Activated T-helper 17 cell treated with anti-CD3 and anti-CD28 coated beads, Interleukin-2, amount 50 U/mL, for 72 hours (primary cell): ENCODE measurements around the gene PRR16. TPM values are rescaled to one million over a fixed set of nuclear protein-coding genes. Genes with fewer than 3 reads are reported as not detected.
"Not testable (repeated sequence)": the region's sequence is repeated elsewhere in the genome, so short reads cannot be mapped to it uniquely, and the experiment has no call there.

ENCODE experiments used
- ATAC-seq: fragments of 150-1000 bp; cut with Tn5 transposase; replicated peaks from 2 replicates; pipeline ENCODE4 v1.10.0; 2021; ENCODE audit warnings: mild to moderate bottlenecking, moderate library complexity
- H3K27ac Mint-ChIP-seq: one replicate; pipeline ENCODE4 v1.8.0; 2022; ENCODE audit warnings: mixed read lengths
- H3K27me3 Mint-ChIP-seq: one replicate; pipeline ENCODE4 v1.8.0; 2022; ENCODE audit warnings: mixed read lengths
- H3K36me3 Mint-ChIP-seq: one replicate; pipeline ENCODE4 v1.8.0; 2022; ENCODE audit warnings: low read depth, mild to moderate bottlenecking, mixed read lengths
- H3K4me1 Mint-ChIP-seq: one replicate; pipeline ENCODE4 v1.8.0; 2022; ENCODE audit warnings: mixed read lengths
- H3K4me3 Mint-ChIP-seq: one replicate; pipeline ENCODE4 v1.8.0; 2022; ENCODE audit warnings: mild to moderate bottlenecking, mixed read lengths
- H3K9me3 Mint-ChIP-seq: one replicate; pipeline ENCODE4 v1.8.0; 2022; ENCODE audit warnings: mixed read lengths
- total RNA-seq, 2 donors: library from RNA; stranded (reverse); gene quantifications; one replicate each; pipeline ENCODE4 v1.2.3, GENCODE V29; 2022

PRR16 gene
- total RNA-seq, 2 donors from 2014 or later = not detected

- ATAC-seq, H3K27ac Mint-ChIP-seq, H3K4me1 Mint-ChIP-seq, H3K4me3 Mint-ChIP-seq, H3K36me3 Mint-ChIP-seq: not testable (repeated sequence)
- H3K27me3 Mint-ChIP-seq = peaks cover 11% of the 10 kb centered on the region
- H3K9me3 Mint-ChIP-seq = peaks cover 11% of the 10 kb centered on the region
Observed at GRCh38 chr5:120700653-120701052, 236.6 kb downstream of the PRR16 start.

DNA sequence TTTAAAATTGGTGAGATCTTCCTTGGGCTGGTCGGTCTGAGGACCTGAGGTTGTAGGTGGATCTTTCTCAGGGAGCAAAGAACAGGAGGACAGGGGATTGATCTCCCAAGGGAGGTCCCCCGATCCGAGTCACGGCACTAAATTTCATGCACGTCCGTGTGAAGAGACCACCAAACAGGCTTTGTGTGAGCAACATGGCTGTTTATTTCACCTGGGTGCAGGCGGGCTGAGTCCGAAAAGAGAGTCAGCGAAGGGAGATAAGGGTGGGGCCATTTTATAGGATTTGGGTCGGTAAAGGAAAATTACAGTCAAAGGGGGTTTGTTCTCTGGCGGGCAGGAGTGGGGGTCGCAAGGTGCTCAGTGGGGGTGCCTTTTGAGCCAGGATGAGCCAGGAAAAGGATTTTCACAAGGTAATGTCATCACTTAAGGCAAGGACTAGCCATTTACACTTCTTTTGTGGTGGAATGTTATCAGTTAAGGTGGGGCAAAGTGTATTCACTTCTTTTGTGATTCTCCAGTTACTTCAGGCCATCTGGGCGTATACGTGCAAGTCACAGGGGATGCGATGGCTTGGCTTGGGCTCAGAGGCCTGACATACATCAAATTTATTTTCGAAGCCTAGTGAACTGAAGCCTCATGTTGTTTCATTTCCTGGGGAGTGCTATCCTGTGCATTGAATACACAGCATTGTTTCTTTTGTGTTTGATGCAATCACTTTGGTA, 238.9 kb downstream of the PRR16 start:
- not testable (repeated sequence) for H3K4me1 Mint-ChIP-seq, H3K27ac Mint-ChIP-seq, H3K4me3 Mint-ChIP-seq, H3K36me3 Mint-ChIP-seq, ATAC-seq
- Mint-ChIP-seq H3K27me3 (peaks cover 11% of the 10 kb centered on the region), H3K9me3 (peaks cover 11% of the 10 kb centered on the region)

GRCh38 chr5:120703918-120704587, 240.0 kb downstream of the PRR16 start:
- Mint-ChIP-seq H3K9me3 (peaks cover 11% of the 10 kb centered on the region), H3K36me3 (no peaks in the 10 kb centered on the region), H3K4me1 (no peaks in the 10 kb centered on the region), H3K27me3 (peaks cover 11% of the 10 kb centered on the region), H3K27ac (no peak overlapping the region), H3K4me3 (no peak overlapping the region)
- ATAC-seq = no peak

DNA sequence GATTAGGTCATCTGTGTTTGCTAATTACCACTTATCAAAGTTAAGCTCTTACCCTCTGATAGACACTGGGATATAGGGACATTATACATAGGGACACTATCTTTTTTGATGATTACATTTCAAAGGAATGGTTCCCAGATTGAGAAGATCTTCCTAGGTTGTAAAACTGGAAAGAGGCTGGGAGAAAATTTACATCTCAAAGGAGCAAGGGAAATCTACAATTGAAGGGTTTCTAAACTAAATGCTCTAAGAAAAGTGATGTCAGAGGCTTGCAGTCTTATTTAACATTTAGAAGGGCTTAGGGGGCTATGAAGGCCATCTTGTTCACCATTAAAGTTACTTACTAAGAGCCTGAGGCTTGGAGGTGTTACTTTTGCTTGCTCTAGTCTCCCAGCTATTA, 242.8 kb downstream of the PRR16 start:
- Mint-ChIP-seq H3K27ac (no peak overlapping the region), H3K4me1 (no peaks in the 10 kb centered on the region), H3K4me3 (no peak overlapping the region), H3K36me3 (no peaks in the 10 kb centered on the region), H3K27me3 (peaks cover 5% of the 10 kb centered on the region), H3K9me3 (peaks cover 4% of the 10 kb centered on the region)
- ATAC-seq = no peak

GRCh38 chr5:120717381-120717780, 253.3 kb downstream of the PRR16 start:
- Mint-ChIP-seq H3K4me3 (no peak overlapping the region), H3K9me3 (peaks cover 12% of the 10 kb centered on the region), H3K27ac (no peak overlapping the region), H3K27me3 (no peaks in the 10 kb centered on the region), H3K4me1 (no peaks in the 10 kb centered on the region), H3K36me3 (no peaks in the 10 kb centered on the region)
- ATAC-seq = no peak

DNA sequence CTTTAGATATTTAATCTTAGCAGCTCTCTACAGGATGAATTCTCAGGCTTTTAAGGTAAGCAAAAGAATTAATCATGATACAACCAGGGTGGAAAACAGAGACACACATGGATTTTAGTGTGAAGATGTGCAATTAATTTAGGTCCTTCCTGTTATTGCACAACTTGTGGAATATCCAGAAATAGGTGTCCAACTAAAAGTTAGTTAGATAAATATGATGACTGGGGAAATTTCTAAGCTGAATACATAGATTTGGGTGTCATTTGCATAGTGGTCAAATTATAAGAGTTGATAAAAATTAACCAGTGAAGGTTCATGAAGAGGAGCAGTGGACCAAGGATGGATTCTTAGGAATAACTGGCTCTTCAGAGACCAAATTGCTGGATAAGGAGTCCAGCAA, 266.1 kb downstream of the PRR16 start:
- Mint-ChIP-seq H3K27ac (no peak overlapping the region), H3K9me3 (peaks cover 8% of the 10 kb centered on the region), H3K27me3 (no peaks in the 10 kb centered on the region), H3K4me1 (no peaks in the 10 kb centered on the region), H3K36me3 (no peaks in the 10 kb centered on the region), H3K4me3 (no peak overlapping the region)
- ATAC-seq = no peak

DNA sequence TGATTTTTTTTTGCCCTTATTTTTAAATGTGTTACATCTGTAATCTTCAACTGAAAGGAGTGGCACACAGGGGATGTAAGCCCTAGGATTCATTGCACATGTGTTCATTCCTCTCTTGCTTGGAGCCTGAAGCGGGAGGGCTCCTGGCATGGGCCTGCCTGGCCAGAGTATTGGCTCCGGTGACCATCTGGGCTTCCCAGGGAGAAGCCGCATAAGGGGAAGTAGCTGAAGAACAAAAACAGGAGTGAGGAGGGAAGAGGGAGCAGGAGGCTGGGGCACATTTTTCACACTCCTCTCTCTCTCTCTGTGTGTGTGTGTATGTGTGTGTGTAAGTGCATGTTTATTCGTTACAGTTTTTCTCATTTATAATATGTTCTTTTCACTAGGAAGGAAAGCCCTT, 269.9 kb downstream of the PRR16 start:
- Mint-ChIP-seq H3K9me3 (peaks cover 20% of the 10 kb centered on the region), H3K27ac (no peak overlapping the region), H3K27me3 (no peaks in the 10 kb centered on the region), H3K4me1 (no peaks in the 10 kb centered on the region), H3K4me3 (no peak overlapping the region), H3K36me3 (no peaks in the 10 kb centered on the region)
- ATAC-seq = no peak

DNA sequence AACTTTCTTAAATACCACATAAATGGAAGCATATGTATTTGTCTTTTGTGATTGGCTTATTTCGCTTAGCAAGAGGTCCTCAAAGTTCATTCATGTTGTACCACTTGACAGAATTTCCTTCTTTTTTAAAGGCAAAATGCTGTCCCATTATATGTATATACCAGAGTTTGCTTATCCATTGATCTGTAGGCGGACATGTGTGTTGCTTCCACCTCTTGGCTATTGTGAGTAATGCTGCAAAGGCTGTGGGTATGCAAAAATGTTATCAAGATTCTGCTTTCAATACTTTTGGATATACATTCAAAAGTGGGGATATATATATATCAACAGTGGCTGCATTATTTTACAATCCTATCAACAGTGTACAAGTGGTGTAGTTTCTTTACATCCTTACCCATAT, 271.0 kb downstream of the PRR16 start:
- no peak overlapping the region for H3K4me3 Mint-ChIP-seq
- no peak overlapping the region for H3K27ac Mint-ChIP-seq
- no peaks in the 10 kb centered on the region for H3K36me3 Mint-ChIP-seq
- H3K4me1 Mint-ChIP-seq = no peaks in the 10 kb centered on the region
- ATAC-seq = no peak
- H3K27me3 Mint-ChIP-seq = no peaks in the 10 kb centered on the region
- H3K9me3 Mint-ChIP-seq = peaks cover 16% of the 10 kb centered on the region
